Ovary (tissue), 3 donors: ENCODE results near the gene KRT4.

Experiments used
- EP300 ChIP-seq: sonication (generic); formaldehyde crosslinking; IDR thresholded peaks from one replicate; pipeline ENCODE4 v1.6.1; 2017; ENCODE audit warnings: antibody characterized with exemption
- TF ChIP-seq, protein P1 (sequence below), 3 donors: fragments of 450-650 bp in 2 of 3; fragments of 200-600 bp in 1 of 3; IDR thresholded peaks; one replicate each; pipeline versions ENCODE4 v1.5.1 to v1.8.0; 2016 to 2022; ENCODE audit warnings: antibody characterized with exemption in 3 of 3, mild to moderate bottlenecking in 1 of 3
- donor health status: DM: no; HTN: no; CAD: no.

DNA sequence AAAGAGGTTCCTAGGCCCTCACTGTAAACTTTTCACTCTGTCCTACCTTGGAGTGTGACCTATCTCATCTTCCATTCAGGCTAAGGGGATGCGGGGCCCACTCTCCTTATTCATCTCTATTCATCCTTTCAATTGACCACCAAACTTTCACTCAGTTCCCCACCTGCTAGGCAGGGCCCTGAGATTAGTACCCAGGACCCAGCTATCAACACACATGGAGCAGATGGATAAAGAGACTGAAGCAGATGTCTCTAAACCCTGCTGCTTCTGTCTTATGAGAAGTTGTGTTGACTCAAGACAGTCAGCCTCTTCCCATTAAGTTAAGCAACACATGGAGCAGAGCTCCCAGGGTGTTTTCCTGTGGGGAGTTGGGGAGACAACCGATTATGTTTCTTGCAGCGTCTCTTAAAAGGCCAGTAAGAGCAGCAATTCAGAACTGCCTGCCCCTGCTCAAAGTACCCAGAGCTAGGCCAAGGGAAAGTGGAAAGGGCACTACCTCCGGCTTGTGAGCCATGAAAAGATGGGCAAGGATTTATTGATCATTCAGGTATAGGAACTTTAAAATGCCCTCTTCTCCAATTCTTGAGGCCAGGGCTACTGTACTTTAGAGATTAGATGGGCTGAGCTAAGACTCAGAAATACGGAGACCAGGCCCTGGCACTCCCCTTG lies 47.4 kb downstream of the KRT4 start:
- no peak for TF ChIP-seq EP300
- TF ChIP-seq, protein P1, sequence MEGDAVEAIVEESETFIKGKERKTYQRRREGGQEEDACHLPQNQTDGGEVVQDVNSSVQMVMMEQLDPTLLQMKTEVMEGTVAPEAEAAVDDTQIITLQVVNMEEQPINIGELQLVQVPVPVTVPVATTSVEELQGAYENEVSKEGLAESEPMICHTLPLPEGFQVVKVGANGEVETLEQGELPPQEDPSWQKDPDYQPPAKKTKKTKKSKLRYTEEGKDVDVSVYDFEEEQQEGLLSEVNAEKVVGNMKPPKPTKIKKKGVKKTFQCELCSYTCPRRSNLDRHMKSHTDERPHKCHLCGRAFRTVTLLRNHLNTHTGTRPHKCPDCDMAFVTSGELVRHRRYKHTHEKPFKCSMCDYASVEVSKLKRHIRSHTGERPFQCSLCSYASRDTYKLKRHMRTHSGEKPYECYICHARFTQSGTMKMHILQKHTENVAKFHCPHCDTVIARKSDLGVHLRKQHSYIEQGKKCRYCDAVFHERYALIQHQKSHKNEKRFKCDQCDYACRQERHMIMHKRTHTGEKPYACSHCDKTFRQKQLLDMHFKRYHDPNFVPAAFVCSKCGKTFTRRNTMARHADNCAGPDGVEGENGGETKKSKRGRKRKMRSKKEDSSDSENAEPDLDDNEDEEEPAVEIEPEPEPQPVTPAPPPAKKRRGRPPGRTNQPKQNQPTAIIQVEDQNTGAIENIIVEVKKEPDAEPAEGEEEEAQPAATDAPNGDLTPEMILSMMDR (IDR thresholded peaks at IDR 0.05) = no peak
